CD4-positive, alpha-beta T cell treated with Interleukin-2 at 100 ng/mL for 4 hours (primary cell): ENCODE measurements around the gene CHRNA7.
"Not testable (repeated sequence)": the region's sequence is repeated elsewhere in the genome, so short reads cannot be mapped to it uniquely, and the experiment has no call there.

Experiments used
- DNase-seq: peaks from one replicate; pipeline ENCODE4 v3.0.0-alpha.2; 2020; ENCODE audit warnings: low spot score

The CHRNA7 gene

GRCh38 chr15:32193780-32194179 is 163.5 kb downstream of the CHRNA7 start:
- not testable (repeated sequence) for DNase-seq

DNA sequence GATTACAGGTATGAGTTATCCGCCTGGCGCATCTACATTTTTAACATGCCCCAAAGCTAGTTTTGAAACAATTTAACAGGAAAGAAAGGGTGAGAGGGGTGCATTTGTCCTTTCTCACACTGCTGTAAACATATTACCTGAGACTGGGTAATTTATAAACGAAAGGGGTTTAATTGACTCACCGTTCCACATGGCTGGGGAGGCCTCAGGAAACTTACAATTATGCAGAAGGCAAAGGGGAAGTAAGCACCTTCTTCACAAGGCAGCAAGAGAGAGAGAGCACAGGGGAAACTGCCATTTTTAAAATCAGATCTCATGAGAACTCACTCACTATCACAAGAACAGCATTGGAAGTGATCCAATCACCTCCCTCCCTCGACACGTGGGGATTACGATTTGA is 165.9 kb downstream of the CHRNA7 start:
- not testable (repeated sequence) for DNase-seq

GRCh38 chr15:32198938-32199337 is 168.6 kb downstream of the CHRNA7 start:
- DNase-seq = not testable (repeated sequence)

GRCh38 chr15:32209081-32209480 is 178.8 kb downstream of the CHRNA7 start:
- DNase-seq = not testable (repeated sequence)

GRCh38 chr15:32218666-32219065 is 188.4 kb downstream of the CHRNA7 start:
- DNase-seq = no peak
